ENCODE measurements around the gene WDFY2. TPM values are rescaled to one million over a fixed set of nuclear protein-coding genes. Genes with fewer than 3 reads are reported as not detected.

WDFY2 gene
- total and polyA plus RNA-seq, 2 experiments from 2014 or later: 11.4 to 24.0 TPM

GRCh38 chr13:51665456-51665855 is 81.2 kb downstream of the WDFY2 start:
- H3K4me1 Mint-ChIP-seq: peaks cover 42% of the 10 kb centered on the region
- no peak for ATAC-seq

More at GRCh38 chr13:51665456-51665855, 81.2 kb downstream of the WDFY2 start:
- Mint-ChIP-seq H3K27me3 (ENCODE audit: insufficient read depth, low read depth, poor library complexity) (no peaks in the 10 kb centered on the region), H3K27ac (no peak overlapping the region), H3K9me3 (no peaks in the 10 kb centered on the region), H3K4me3 (no peak overlapping the region), H3K36me3 (ENCODE audit: low read depth) (peaks cover 16% of the 10 kb centered on the region; the same call in 2 of the 3 replicates)
- Histone ChIP-seq H3K27me3 (ENCODE audit: insufficient read depth) (no peaks in the 10 kb centered on the region), H4K20me1 (replicated peaks; ENCODE audit: insufficient read depth) (0 out of 2 replicates have a peak, but pooled peaks cover 5% of the 10 kb centered on the region), H2AFZ (no peak overlapping the region), H3K4me2 (no peak overlapping the region), H3K36me3 (ENCODE audit: insufficient read depth) (no peaks in the 10 kb centered on the region), H3K9me2 (ENCODE audit: insufficient read depth) (no peaks in the 10 kb centered on the region), H3F3A (replicated peaks; ENCODE audit: low read depth) (no peaks in the 10 kb centered on the region), H3K79me2 (replicated peaks; ENCODE audit: insufficient read depth) (peaks cover 80% of the 10 kb centered on the region), H3K4me3 (no peak overlapping the region), H3K4me1 (ENCODE audit: insufficient read depth) (peaks cover 12% of the 10 kb centered on the region), H3K27ac (ENCODE audit: low read depth) (no peak overlapping the region)
- TF ChIP-seq CREB1 (CRISPR knock-in tag; IDR thresholded peaks at IDR 0.05; ENCODE audit: low read depth): no peak
- TF ChIP-seq JUNB (IDR thresholded peaks at IDR 0.05; ENCODE audit: unreplicated experiment): no peak
- TF ChIP-seq ZNF331 (CRISPR knock-in tag; IDR thresholded peaks at IDR 0.05; ENCODE audit: low read depth): no peak
- no peak for TF ChIP-seq ETS1 (IDR thresholded peaks at IDR 0.05)
- no peak for TF ChIP-seq STAT1 (IDR thresholded peaks at IDR 0.05; ENCODE audit: unreplicated experiment)
- TF ChIP-seq ZNF114 (CRISPR knock-in tag; IDR thresholded peaks at IDR 0.05): no peak
- TF ChIP-seq CTCF (conservative IDR thresholded peaks at IDR 0.05; ENCODE audit: low read depth in 2 of 2): no peak
- no peak for TF ChIP-seq ZNF462 (CRISPR knock-in tag; IDR thresholded peaks at IDR 0.05)
- no peak for TF ChIP-seq NANOG (IDR thresholded peaks at IDR 0.05; ENCODE audit: borderline replicate concordance)
- no peak for TF ChIP-seq EZH2phosphoT487 (IDR thresholded peaks at IDR 0.05; ENCODE audit: unreplicated experiment)
- no peak for TF ChIP-seq REST (IDR thresholded peaks at IDR 0.05; ENCODE audit: unreplicated experiment)
- no peak for TF ChIP-seq POLR2AphosphoS5 (IDR thresholded peaks at IDR 0.05; ENCODE audit: low read depth)
- no peak for TF ChIP-seq EZH2 (IDR thresholded peaks at IDR 0.05; ENCODE audit: low read depth, unreplicated experiment)
- DNase-seq (ENCODE audit: low spot score): no peak
